NCI-H1105 (cell line): ENCODE results near the gene PARD3.
"Not testable (repeated sequence)": the region's sequence is repeated elsewhere in the genome, so short reads cannot be mapped to it uniquely, and the experiment has no call there.

ENCODE experiments used
- DNase-seq: peaks from one replicate; lab custom pipeline; 2025; lab: John Stamatoyannopoulos, UW

PARD3 gene

GRCh38 chr10:34294137-34294536 is 521.0 kb downstream of the PARD3 start:
- DNase-seq, result no peak

- DNase-seq, result no peak
Observed at GRCh38 chr10:34292675-34293074, 522.4 kb downstream of the PARD3 start.

GRCh38 chr10:34292194-34292565 is 522.9 kb downstream of the PARD3 start:
- DNase-seq, result no peak

- DNase-seq, result no peak
Observed at GRCh38 chr10:34291466-34292193, 523.5 kb downstream of the PARD3 start.

- no peak for DNase-seq
Observed at GRCh38 chr10:34290412-34291081, 524.5 kb downstream of the PARD3 start.

GRCh38 chr10:34288634-34289033 is 526.5 kb downstream of the PARD3 start:
- no peak for DNase-seq

GRCh38 chr10:34286136-34286739 is 528.9 kb downstream of the PARD3 start:
- DNase-seq, result no peak

- no peak for DNase-seq
Observed at GRCh38 chr10:34281661-34282582, 533.2 kb downstream of the PARD3 start.

- no peak for DNase-seq
Observed at GRCh38 chr10:34280599-34281374, 534.3 kb downstream of the PARD3 start.

- no peak for DNase-seq
Observed at GRCh38 chr10:34275626-34276130, 539.4 kb downstream of the PARD3 start.

GRCh38 chr10:34274906-34275305 is 540.2 kb downstream of the PARD3 start:
- no peak for DNase-seq

GRCh38 chr10:34273340-34273739 is 541.8 kb downstream of the PARD3 start:
- DNase-seq, result no peak

GRCh38 chr10:34272316-34272715 is 542.8 kb downstream of the PARD3 start:
- no peak for DNase-seq

GRCh38 chr10:34268410-34268809 is 546.7 kb downstream of the PARD3 start:
- DNase-seq, result not testable (repeated sequence)

- DNase-seq, result no peak
Observed at GRCh38 chr10:34262985-34263384, 552.1 kb downstream of the PARD3 start.

- DNase-seq, result no peak
Observed at GRCh38 chr10:34260904-34261303, 554.2 kb downstream of the PARD3 start.

GRCh38 chr10:34256216-34256615 is 558.9 kb downstream of the PARD3 start:
- DNase-seq, result no peak

- no peak for DNase-seq
Observed at GRCh38 chr10:34255035-34255434, 560.1 kb downstream of the PARD3 start.

GRCh38 chr10:34254596-34254995 is 560.5 kb downstream of the PARD3 start:
- DNase-seq, result no peak

- DNase-seq, result no peak
Observed at GRCh38 chr10:34252111-34252510, 563.0 kb downstream of the PARD3 start.

GRCh38 chr10:34251177-34251576 is 563.9 kb downstream of the PARD3 start:
- DNase-seq, result no peak
